ENCODE results near the gene CUX1. TPM values are rescaled to one million over a fixed set of nuclear protein-coding genes. Genes with fewer than 3 reads are reported as not detected.

Gene CUX1
- polyA plus RNA-seq, 4 donors = 29.2 to 77.5 (median 32.3) TPM

DNA sequence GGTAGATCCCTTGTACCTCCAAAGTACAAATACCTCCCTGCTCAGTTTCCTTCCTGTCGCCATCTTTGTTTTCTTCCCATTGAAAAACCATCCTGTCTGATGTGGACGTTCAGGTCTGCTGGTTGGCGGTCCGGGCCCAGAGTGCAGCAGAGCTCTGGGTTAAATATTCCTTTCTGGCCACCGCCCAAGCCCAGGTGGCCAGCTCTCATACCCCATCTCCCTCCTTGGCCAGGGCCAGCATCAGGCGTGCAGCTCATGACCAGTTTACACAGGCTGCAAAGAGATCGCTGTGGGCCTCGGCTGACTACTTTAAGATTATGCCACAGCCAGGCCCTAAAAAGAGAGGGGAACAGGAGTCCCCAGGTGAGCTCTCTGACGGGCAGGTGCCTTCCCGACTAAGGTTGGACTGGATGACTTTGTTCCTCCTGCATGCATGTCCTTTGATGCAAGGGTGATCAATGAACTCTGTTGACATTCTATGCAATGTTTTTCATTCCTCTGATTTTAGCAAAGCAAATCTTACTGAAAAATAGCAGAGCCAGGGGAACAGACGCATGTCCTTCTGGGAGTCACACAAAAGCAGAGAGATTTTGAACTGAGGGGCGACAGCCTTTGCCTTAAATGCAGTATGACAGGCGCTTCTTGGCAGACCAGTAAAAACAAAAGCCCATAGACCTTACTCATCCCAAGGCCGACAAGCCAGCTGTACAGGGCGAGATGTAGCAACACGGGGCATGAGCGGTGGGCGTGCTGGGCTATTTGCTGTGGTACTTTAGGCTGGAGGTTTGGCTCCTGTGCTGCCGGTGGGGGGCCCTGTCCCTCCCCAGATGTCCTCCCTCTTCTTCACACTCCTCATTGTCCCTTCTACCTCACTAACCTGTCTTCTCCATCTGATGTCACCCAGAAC, 435.9 kb downstream of the CUX1 start:
- Histone ChIP-seq H3K4me1 (ENCODE audit: control insufficient read depth in 3 of 3, insufficient read depth in 2 of 3, low read depth in 1 of 3, low read length in 2 of 3) (no peaks in the 10 kb centered on the region), H3K36me3 (ENCODE audit: control insufficient read depth in 3 of 3, insufficient read depth in 2 of 3, low read depth in 1 of 3, low read length in 3 of 3) (peaks cover 3 to 46% (median 5%) of the 10 kb centered on the region in 3 donors), H3K9me3 (ENCODE audit: control insufficient read depth in 2 of 2, insufficient read depth in 1 of 2, low read depth in 1 of 2, low read length in 1 of 2) (peaks cover 0 to 2% of the 10 kb centered on the region in 2 donors), H3K27ac (ENCODE audit: low read depth in 1 of 3, low read length in 2 of 3) (no peak overlapping the region), H3K27me3 (ENCODE audit: control insufficient read depth in 3 of 3, insufficient read depth in 3 of 3, low read length in 3 of 3) (no peaks in the 10 kb centered on the region), H3K4me3 (ENCODE audit: low read depth in 1 of 3, low read length in 3 of 3) (no peak overlapping the region)
- 88 to 93% (median 91%) methylated on average over 19 of the region's 19 CpGs for whole genome bisulfite sequencing, 3 donors
- DNase-seq (no peak), FAIRE-seq (no peak)

DNA sequence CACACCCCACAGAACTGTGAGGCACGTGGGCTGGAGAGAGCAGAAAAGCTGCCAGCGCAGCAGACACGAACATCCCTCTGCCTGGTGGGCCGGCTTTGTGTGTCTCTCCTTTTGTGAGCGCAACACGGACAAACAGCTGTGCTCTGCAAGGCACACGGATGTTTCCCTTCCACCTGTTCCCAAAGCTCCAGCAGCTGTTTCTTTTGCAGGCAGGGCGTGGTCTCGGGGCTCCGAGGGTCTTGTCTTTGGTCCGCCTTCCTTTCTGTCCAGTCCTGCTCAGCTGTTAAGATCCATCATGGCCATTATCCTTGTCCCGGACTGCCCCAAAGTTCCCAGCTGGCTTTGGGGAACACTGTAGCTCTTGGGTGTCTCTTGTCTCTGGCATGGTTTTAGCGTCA, 436.5 kb downstream of the CUX1 start:
- WGBS, 3 donors = 87 to 93% (median 88%) methylated on average over 13 of the region's 13 CpGs
- DNase-seq (no peak), FAIRE-seq (no peak)
- no peak overlapping the region for H3K4me3 ChIP-seq (ENCODE audit: low read depth in 1 of 3, low read length in 3 of 3)
- H3K4me1 ChIP-seq (ENCODE audit: control insufficient read depth in 3 of 3, insufficient read depth in 2 of 3, low read depth in 1 of 3, low read length in 2 of 3) = no peaks in the 10 kb centered on the region
- no peaks in the 10 kb centered on the region for H3K27me3 ChIP-seq (ENCODE audit: control insufficient read depth in 3 of 3, insufficient read depth in 3 of 3, low read length in 3 of 3)
- H3K27ac ChIP-seq (ENCODE audit: low read depth in 1 of 3, low read length in 2 of 3) = no peak overlapping the region
- H3K9me3 ChIP-seq (ENCODE audit: control insufficient read depth in 2 of 2, insufficient read depth in 1 of 2, low read depth in 1 of 2, low read length in 1 of 2) = peaks cover 0 to 2% of the 10 kb centered on the region in 2 donors
- H3K36me3 ChIP-seq (ENCODE audit: control insufficient read depth in 3 of 3, insufficient read depth in 2 of 3, low read depth in 1 of 3, low read length in 3 of 3) = peaks cover 0 to 47% (median 2%) of the 10 kb centered on the region in 3 donors

DNA sequence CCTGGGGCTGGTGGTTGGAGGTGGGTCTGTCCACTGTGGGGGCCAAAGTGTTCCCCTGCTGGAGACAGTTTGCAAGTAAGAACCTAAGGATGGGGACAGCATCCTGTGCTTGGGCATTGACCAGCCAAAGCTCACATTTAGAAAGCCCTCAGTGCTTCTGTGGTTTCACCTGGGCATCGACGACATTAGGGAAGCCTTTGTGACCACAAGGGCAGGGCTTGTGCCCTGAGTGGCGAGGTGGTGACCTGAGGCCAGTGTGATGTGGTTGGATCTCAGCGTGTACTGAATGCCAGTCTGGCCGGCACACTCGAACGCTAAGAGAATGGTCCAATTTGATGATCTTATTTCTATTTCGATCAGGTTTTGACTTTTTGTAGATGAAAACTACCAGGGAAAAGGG, 437.1 kb downstream of the CUX1 start:
- Histone ChIP-seq H3K4me1 (ENCODE audit: control insufficient read depth in 3 of 3, insufficient read depth in 2 of 3, low read depth in 1 of 3, low read length in 2 of 3) (no peaks in the 10 kb centered on the region), H3K27me3 (ENCODE audit: control insufficient read depth in 3 of 3, insufficient read depth in 3 of 3, low read length in 3 of 3) (no peaks in the 10 kb centered on the region), H3K4me3 (ENCODE audit: low read depth in 1 of 3, low read length in 3 of 3) (no peak overlapping the region), H3K27ac (ENCODE audit: low read depth in 1 of 3, low read length in 2 of 3) (no peak overlapping the region), H3K36me3 (ENCODE audit: control insufficient read depth in 3 of 3, insufficient read depth in 2 of 3, low read depth in 1 of 3, low read length in 3 of 3) (peaks cover 0 to 47% (median 0%) of the 10 kb centered on the region in 3 donors), H3K9me3 (ENCODE audit: control insufficient read depth in 2 of 2, insufficient read depth in 1 of 2, low read depth in 1 of 2, low read length in 1 of 2) (peaks cover 0 to 2% of the 10 kb centered on the region in 2 donors)
- DNase-seq (no peak), FAIRE-seq (no peak)
- 89 to 94% (median 92%) methylated on average over 8 of the region's 8 CpGs for WGBS, 3 donors

DNA sequence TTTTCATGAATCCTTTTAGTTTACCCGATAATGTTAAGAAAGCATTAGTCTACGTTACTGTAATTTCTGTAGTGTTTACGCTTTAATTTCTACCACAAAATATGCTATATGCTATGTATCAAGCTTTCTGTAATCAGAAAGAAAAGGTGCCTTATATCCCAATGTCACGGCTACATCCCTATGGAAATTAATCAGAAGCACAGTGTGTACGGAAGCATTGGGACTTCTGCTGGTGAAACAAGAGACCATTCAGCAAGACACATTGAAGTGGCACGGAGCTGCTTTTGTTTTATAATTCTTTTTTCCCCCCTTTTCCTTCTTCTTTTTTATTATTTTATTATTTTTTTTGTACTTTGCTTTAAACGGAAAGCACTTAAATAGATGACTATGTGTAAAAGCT, 438.1 kb downstream of the CUX1 start:
- no peaks in the 10 kb centered on the region for H3K4me1 ChIP-seq (ENCODE audit: control insufficient read depth in 3 of 3, insufficient read depth in 2 of 3, low read depth in 1 of 3, low read length in 2 of 3)
- DNase-seq = no peak

DNA sequence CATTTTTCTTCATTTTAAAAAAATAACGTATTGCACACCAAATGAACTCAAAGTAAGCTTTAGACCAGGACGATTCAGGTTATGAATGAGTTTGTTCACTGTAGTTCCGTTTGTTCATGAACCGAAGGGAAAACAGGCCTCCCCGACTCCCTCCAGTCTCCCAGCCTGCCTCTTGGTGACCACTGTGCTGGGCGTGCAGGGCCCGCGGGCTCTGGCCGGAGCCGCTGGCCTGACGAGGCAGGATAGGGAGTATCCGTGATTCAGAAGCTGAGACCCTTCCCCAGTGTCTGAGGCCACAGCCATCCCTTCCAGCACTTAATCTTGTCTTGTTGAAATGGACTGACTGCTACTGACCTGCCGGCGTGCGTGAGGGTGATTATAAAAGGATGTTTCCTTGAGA, 438.5 kb downstream of the CUX1 start:
- H3K4me1 ChIP-seq (ENCODE audit: control insufficient read depth in 3 of 3, insufficient read depth in 2 of 3, low read depth in 1 of 3, low read length in 2 of 3) = no peaks in the 10 kb centered on the region
- FAIRE-seq (no peak), DNase-seq (no peak)
- H3K27ac ChIP-seq (ENCODE audit: low read depth in 1 of 3, low read length in 2 of 3) = no peak overlapping the region
- 93 to 96% (median 95%) methylated on average over 15 of the region's 15 CpGs for WGBS, 3 donors
- no peak overlapping the region for H3K4me3 ChIP-seq (ENCODE audit: low read depth in 1 of 3, low read length in 3 of 3)
- H3K36me3 ChIP-seq (ENCODE audit: control insufficient read depth in 3 of 3, insufficient read depth in 2 of 3, low read depth in 1 of 3, low read length in 3 of 3) = peaks cover 0 to 41% (median 0%) of the 10 kb centered on the region in 3 donors
- peaks cover 0 to 2% of the 10 kb centered on the region in 2 donors for H3K9me3 ChIP-seq (ENCODE audit: control insufficient read depth in 2 of 2, insufficient read depth in 1 of 2, low read depth in 1 of 2, low read length in 1 of 2)
- H3K27me3 ChIP-seq (ENCODE audit: control insufficient read depth in 3 of 3, insufficient read depth in 3 of 3, low read length in 3 of 3) = no peaks in the 10 kb centered on the region

More for the DNA sequence above, 438.1 kb downstream of the CUX1 start:
- Histone ChIP-seq H3K27me3 (ENCODE audit: control insufficient read depth in 3 of 3, insufficient read depth in 3 of 3, low read length in 3 of 3) (no peaks in the 10 kb centered on the region), H3K27ac (ENCODE audit: low read depth in 1 of 3, low read length in 2 of 3) (no peak overlapping the region), H3K36me3 (ENCODE audit: control insufficient read depth in 3 of 3, insufficient read depth in 2 of 3, low read depth in 1 of 3, low read length in 3 of 3) (peaks cover 0 to 42% (median 0%) of the 10 kb centered on the region in 3 donors), H3K4me3 (ENCODE audit: low read depth in 1 of 3, low read length in 3 of 3) (no peak overlapping the region), H3K9me3 (ENCODE audit: control insufficient read depth in 2 of 2, insufficient read depth in 1 of 2, low read depth in 1 of 2, low read length in 1 of 2) (peaks cover 0 to 2% of the 10 kb centered on the region in 2 donors)
- 93 to 97% (median 97%) methylated on average over 7 of the region's 7 CpGs for WGBS, 3 donors
- FAIRE-seq = no peak

DNA sequence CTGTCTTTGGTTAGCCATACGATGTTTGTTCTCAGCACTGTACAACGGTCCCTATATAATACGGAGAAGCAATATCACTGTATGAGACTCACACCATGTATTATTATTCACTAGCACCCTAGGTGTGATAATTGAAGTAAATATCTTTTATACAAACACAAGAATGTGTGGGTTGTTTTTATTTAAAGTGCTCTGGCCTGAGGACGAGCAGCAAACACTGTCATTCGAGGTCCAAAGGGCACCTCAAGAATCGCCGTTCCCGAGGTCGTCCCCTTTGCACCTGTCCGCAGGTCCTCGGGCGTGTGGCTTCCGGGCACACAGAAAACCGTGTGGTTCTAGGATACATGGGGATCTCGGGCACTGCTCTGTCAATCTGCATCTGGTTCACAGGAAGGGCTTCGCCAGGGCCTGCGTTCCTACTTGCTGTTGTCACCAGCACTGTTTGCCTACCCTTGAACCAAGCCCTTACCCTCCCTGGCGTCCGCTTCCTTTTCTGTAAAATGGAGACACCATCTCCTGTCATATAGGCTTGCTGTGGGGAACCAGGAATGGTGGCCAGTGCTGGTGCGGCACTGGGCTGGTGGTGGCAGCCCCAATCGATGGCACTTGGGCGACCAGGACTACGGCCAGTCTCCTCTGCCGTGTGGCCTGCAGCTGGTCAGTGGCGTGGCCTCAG, 440.8 kb downstream of the CUX1 start:
- DNase-seq = no peak
- WGBS, 3 donors = 81 to 89% (median 83%) methylated on average over 25 of the region's 25 CpGs
- Histone ChIP-seq H3K9me3 (ENCODE audit: control insufficient read depth in 2 of 2, insufficient read depth in 1 of 2, low read depth in 1 of 2, low read length in 1 of 2) (peaks cover 0 to 2% of the 10 kb centered on the region in 2 donors), H3K4me1 (ENCODE audit: control insufficient read depth in 3 of 3, insufficient read depth in 2 of 3, low read depth in 1 of 3, low read length in 2 of 3) (no peaks in the 10 kb centered on the region), H3K27me3 (ENCODE audit: control insufficient read depth in 3 of 3, insufficient read depth in 3 of 3, low read length in 3 of 3) (no peaks in the 10 kb centered on the region), H3K36me3 (ENCODE audit: control insufficient read depth in 3 of 3, insufficient read depth in 2 of 3, low read depth in 1 of 3, low read length in 3 of 3) (peaks cover 0 to 29% (median 0%) of the 10 kb centered on the region in 3 donors), H3K27ac (ENCODE audit: low read depth in 1 of 3, low read length in 2 of 3) (no peak overlapping the region), H3K4me3 (ENCODE audit: low read depth in 1 of 3, low read length in 3 of 3) (no peak overlapping the region)
- no peak for FAIRE-seq

DNA sequence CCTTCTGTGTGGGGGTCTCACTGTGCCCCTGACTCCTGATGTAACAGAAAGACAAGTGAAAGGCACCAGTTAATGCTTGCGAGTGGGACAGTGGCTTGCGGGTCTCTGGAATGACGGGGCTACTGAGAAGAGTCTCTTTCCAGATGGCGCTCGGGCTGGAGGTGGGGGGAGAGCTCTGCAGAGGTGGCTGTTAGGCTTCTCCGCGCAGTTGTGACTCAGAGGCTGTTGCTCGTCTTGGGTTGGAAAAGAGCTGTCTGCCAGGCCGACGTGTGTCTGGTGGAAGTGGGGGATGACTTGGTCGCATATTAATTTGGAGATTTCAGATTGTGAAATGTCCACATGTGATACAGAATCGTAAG, 441.3 kb downstream of the CUX1 start:
- Histone ChIP-seq H3K9me3 (ENCODE audit: control insufficient read depth in 2 of 2, insufficient read depth in 1 of 2, low read depth in 1 of 2, low read length in 1 of 2) (peaks cover 0 to 2% of the 10 kb centered on the region in 2 donors), H3K36me3 (ENCODE audit: control insufficient read depth in 3 of 3, insufficient read depth in 2 of 3, low read depth in 1 of 3, low read length in 3 of 3) (peaks cover 0 to 24% (median 0%) of the 10 kb centered on the region in 3 donors), H3K4me1 (ENCODE audit: control insufficient read depth in 3 of 3, insufficient read depth in 2 of 3, low read depth in 1 of 3, low read length in 2 of 3) (no peaks in the 10 kb centered on the region), H3K4me3 (ENCODE audit: low read depth in 1 of 3, low read length in 3 of 3) (no peak overlapping the region), H3K27ac (ENCODE audit: low read depth in 1 of 3, low read length in 2 of 3) (no peak overlapping the region), H3K27me3 (ENCODE audit: control insufficient read depth in 3 of 3, insufficient read depth in 3 of 3, low read length in 3 of 3) (no peaks in the 10 kb centered on the region)
- 84 to 90% (median 88%) methylated on average over 12 of the region's 12 CpGs for WGBS, 3 donors
- no peak for DNase-seq
- no peak for FAIRE-seq

DNA sequence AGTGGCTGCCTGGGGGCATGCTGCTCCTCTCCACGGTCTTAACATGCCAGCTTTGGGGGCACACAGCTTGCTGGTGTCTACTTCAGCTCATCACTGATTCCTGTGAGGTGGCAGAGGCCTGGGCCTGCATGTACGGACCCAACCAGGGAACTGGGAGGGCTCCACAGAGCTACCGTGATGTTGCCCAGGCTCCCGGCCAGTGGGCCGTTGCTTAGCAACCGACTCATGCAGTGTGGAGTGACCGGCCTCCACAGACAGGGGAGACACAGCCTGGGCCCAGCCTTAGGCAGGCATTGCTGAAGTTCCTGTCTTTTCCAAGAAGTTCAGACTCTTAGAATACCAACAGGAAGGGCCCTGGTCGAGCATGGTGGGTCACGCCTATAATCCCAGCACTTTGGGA, 443.4 kb downstream of the CUX1 start:
- FAIRE-seq (no peak), DNase-seq (no peak)
- peaks cover 0 to 11% (median 0%) of the 10 kb centered on the region in 3 donors for H3K36me3 ChIP-seq (ENCODE audit: control insufficient read depth in 3 of 3, insufficient read depth in 2 of 3, low read depth in 1 of 3, low read length in 3 of 3)
- 69 to 87% (median 76%) methylated on average over 9 of the region's 9 CpGs for WGBS, 3 donors
- no peak overlapping the region for H3K4me3 ChIP-seq (ENCODE audit: low read depth in 1 of 3, low read length in 3 of 3)
- H3K4me1 ChIP-seq (ENCODE audit: control insufficient read depth in 3 of 3, insufficient read depth in 2 of 3, low read depth in 1 of 3, low read length in 2 of 3) = no peaks in the 10 kb centered on the region
- H3K27ac ChIP-seq (ENCODE audit: low read depth in 1 of 3, low read length in 2 of 3) = no peak overlapping the region
- no peaks in the 10 kb centered on the region for H3K27me3 ChIP-seq (ENCODE audit: control insufficient read depth in 3 of 3, insufficient read depth in 3 of 3, low read length in 3 of 3)
- peaks cover 0 to 2% of the 10 kb centered on the region in 2 donors for H3K9me3 ChIP-seq (ENCODE audit: control insufficient read depth in 2 of 2, insufficient read depth in 1 of 2, low read depth in 1 of 2, low read length in 1 of 2)

Data from small intestine (tissue), 7 donors.